ENCODE measurements around the gene ASPM. TPM values are rescaled to one million over a fixed set of nuclear protein-coding genes. Genes with fewer than 3 reads are reported as not detected.

ASPM gene
- total RNA-seq, 2 experiments from 2014 or later, result 37.1 to 37.3 TPM

- no peaks in the 10 kb centered on the region for H3K4me1 Mint-ChIP-seq (ENCODE audit: low read depth)
- no peak for TF ChIP-seq CTCF (IDR thresholded peaks at IDR 0.05)
- DNase-seq (no peak), ATAC-seq (no peak)
- ChIA-PET CTCF (no interaction called here), POLR2A (interaction anchor here (1.0 kb wide), 1 partner anchor 26 kb away, joined by 3 read pairs; no protein-coding TSS in a partner anchor)
- intact Hi-C loops (cut with micrococcal nuclease), result no loop called here
- no peaks in the 10 kb centered on the region for H3K9me3 Mint-ChIP-seq
- H3K27ac Mint-ChIP-seq, result no peak overlapping the region
- H3K27me3 Mint-ChIP-seq, result no peaks in the 10 kb centered on the region
- H3K36me3 Mint-ChIP-seq (ENCODE audit: low read depth), result peaks cover 18% of the 10 kb centered on the region
- H3K4me3 Mint-ChIP-seq, result no peak overlapping the region
These were observed 27.4 kb upstream of the ASPM start for GRCh38 chr1:197173571-197174507.

GRCh38 chr1:197171531-197171930, 25.1 kb upstream of the ASPM start:
- TF ChIP-seq CTCF (IDR thresholded peaks at IDR 0.05), result no peak
- intact Hi-C loops (cut with micrococcal nuclease), result no loop called here
- H3K27ac Mint-ChIP-seq, result no peak overlapping the region
- ChIA-PET CTCF (interaction anchor here (1.6 kb wide), 1 partner anchor 9 kb away, joined by 4 read pairs; no protein-coding TSS in a partner anchor), POLR2A (no interaction called here)
- no peaks in the 10 kb centered on the region for H3K4me1 Mint-ChIP-seq (ENCODE audit: low read depth)
- H3K4me3 Mint-ChIP-seq, result no peak overlapping the region
- no peaks in the 10 kb centered on the region for H3K9me3 Mint-ChIP-seq
- no peak for ATAC-seq
- peaks cover 15% of the 10 kb centered on the region for H3K36me3 Mint-ChIP-seq (ENCODE audit: low read depth)
- no peak for DNase-seq
- H3K27me3 Mint-ChIP-seq, result no peaks in the 10 kb centered on the region

GRCh38 chr1:197170538-197170937, 24.1 kb upstream of the ASPM start:
- ATAC-seq (no peak), DNase-seq (no peak)
- H3K27ac Mint-ChIP-seq, result no peak overlapping the region
- TF ChIP-seq CTCF (IDR thresholded peaks at IDR 0.05), result no peak
- ChIA-PET POLR2A (no interaction called here), CTCF (interaction anchor here (0.8 kb wide), 1 partner anchor 186 kb away, joined by 3 read pairs; no protein-coding TSS in a partner anchor)
- no peak overlapping the region for H3K4me3 Mint-ChIP-seq
- H3K9me3 Mint-ChIP-seq, result no peaks in the 10 kb centered on the region
- H3K4me1 Mint-ChIP-seq (ENCODE audit: low read depth), result no peaks in the 10 kb centered on the region
- peaks cover 15% of the 10 kb centered on the region for H3K36me3 Mint-ChIP-seq (ENCODE audit: low read depth)
- H3K27me3 Mint-ChIP-seq, result no peaks in the 10 kb centered on the region
- intact Hi-C loops (cut with micrococcal nuclease), result no loop called here

- no peak overlapping the region for H3K27ac Mint-ChIP-seq
- ChIA-PET CTCF (interaction anchor here (2.6 kb wide), 1 partner anchor 21 kb away, joined by 10 read pairs; no protein-coding TSS in a partner anchor), POLR2A (no interaction called here)
- DNase-seq (no peak), ATAC-seq (no peak)
- H3K36me3 Mint-ChIP-seq (ENCODE audit: low read depth), result peaks cover 12% of the 10 kb centered on the region
- H3K4me1 Mint-ChIP-seq (ENCODE audit: low read depth), result no peaks in the 10 kb centered on the region
- no peaks in the 10 kb centered on the region for H3K9me3 Mint-ChIP-seq
- H3K4me3 Mint-ChIP-seq, result no peak overlapping the region
- no peaks in the 10 kb centered on the region for H3K27me3 Mint-ChIP-seq
- no peak for TF ChIP-seq CTCF (IDR thresholded peaks at IDR 0.05)
- intact Hi-C loops (cut with micrococcal nuclease), result no loop called here
These were observed 13.0 kb upstream of the ASPM start for GRCh38 chr1:197159461-197159860.

- ChIA-PET CTCF (no interaction called here), POLR2A (no interaction called here)
- peaks cover 12% of the 10 kb centered on the region for H3K36me3 Mint-ChIP-seq (ENCODE audit: low read depth)
- no peaks in the 10 kb centered on the region for H3K27me3 Mint-ChIP-seq
- intact Hi-C loops (cut with micrococcal nuclease), result no loop called here
- H3K4me1 Mint-ChIP-seq (ENCODE audit: low read depth), result no peaks in the 10 kb centered on the region
- H3K4me3 Mint-ChIP-seq, result no peak overlapping the region
- DNase-seq, result no peak
- no peak overlapping the region for H3K27ac Mint-ChIP-seq
- H3K9me3 Mint-ChIP-seq, result no peaks in the 10 kb centered on the region
- no peak for ATAC-seq
- no peak for TF ChIP-seq CTCF (IDR thresholded peaks at IDR 0.05)
These were observed 10.2 kb upstream of the ASPM start for GRCh38 chr1:197156692-197157091.

All from activated CD8-positive, alpha-beta T cell treated with anti-CD3 and anti-CD28 coated beads for 36 hours (primary cell).